ENCODE data around the gene ZP2.
"Not testable (repeated sequence)": the region's sequence is repeated elsewhere in the genome, so short reads cannot be mapped to it uniquely, and the experiment has no call there.

The ZP2 gene

GRCh38 chr16:21211486-21211885 is at the start of gene ZP2:
Gene ZP2 (minus strand): TSS chr16:21211574. CDS start chr16:21211547, 27 bp downstream.
- DNase-seq, result no peak

- no peak for DNase-seq
Measured at GRCh38 chr16:21257284-21257683, 45.9 kb upstream of the ZP2 start.

- no peak for DNase-seq
Measured at GRCh38 chr16:21256636-21257035, 45.3 kb upstream of the ZP2 start.

GRCh38 chr16:21253470-21253869 is 42.1 kb upstream of the ZP2 start:
- no peak for DNase-seq

GRCh38 chr16:21250072-21250923 is 38.9 kb upstream of the ZP2 start:
- DNase-seq, result no peak

GRCh38 chr16:21248179-21248578 is 36.8 kb upstream of the ZP2 start:
- not testable (repeated sequence) for DNase-seq

- no peak for DNase-seq
Measured at GRCh38 chr16:21244518-21245215, 33.3 kb upstream of the ZP2 start.

- no peak for DNase-seq
Measured at GRCh38 chr16:21242756-21243155, 31.4 kb upstream of the ZP2 start.

GRCh38 chr16:21239646-21240045 is 28.3 kb upstream of the ZP2 start:
- no peak for DNase-seq

- DNase-seq, result no peak
Measured at GRCh38 chr16:21236831-21237230, 25.5 kb upstream of the ZP2 start.

- DNase-seq, result no peak
Measured at GRCh38 chr16:21235199-21235585, 23.8 kb upstream of the ZP2 start.

GRCh38 chr16:21233521-21234150 is 22.3 kb upstream of the ZP2 start, which contains the start of gene ANKS4B:
Gene ANKS4B (plus strand): TSS chr16:21233699. CDS start chr16:21233738, 39 bp downstream.
- DNase-seq, result no peak

- DNase-seq, result no peak
Measured at GRCh38 chr16:21233045-21233520, 21.7 kb upstream of the ZP2 start.

- no peak for DNase-seq
Measured at GRCh38 chr16:21228361-21228872, 17.0 kb upstream of the ZP2 start.

- no peak for DNase-seq
Measured at GRCh38 chr16:21227866-21228265, 16.5 kb upstream of the ZP2 start.

GRCh38 chr16:21226749-21227148 is 15.4 kb upstream of the ZP2 start:
- no peak for DNase-seq

GRCh38 chr16:21224800-21225199 is 13.4 kb upstream of the ZP2 start:
- DNase-seq, result no peak

GRCh38 chr16:21223787-21224186 is 12.4 kb upstream of the ZP2 start:
- DNase-seq, result no peak

GRCh38 chr16:21222495-21223337 is 11.3 kb upstream of the ZP2 start:
- no peak for DNase-seq

GRCh38 chr16:21219551-21219950 is 8.2 kb upstream of the ZP2 start:
- DNase-seq, result no peak

- no peak for DNase-seq
Measured at GRCh38 chr16:21218153-21218552, 6.8 kb upstream of the ZP2 start.

GRCh38 chr16:21217121-21217520 is 5.7 kb upstream of the ZP2 start:
- no peak for DNase-seq

Data from NCI-H69 (cell line).